ENCODE data around the gene NUTM1. TPM values are rescaled to one million over a fixed set of nuclear protein-coding genes. Genes with fewer than 3 reads are reported as not detected.

The NUTM1 gene
- total and polyA plus RNA-seq, 2 experiments from 2014 or later, result not detected

DNA sequence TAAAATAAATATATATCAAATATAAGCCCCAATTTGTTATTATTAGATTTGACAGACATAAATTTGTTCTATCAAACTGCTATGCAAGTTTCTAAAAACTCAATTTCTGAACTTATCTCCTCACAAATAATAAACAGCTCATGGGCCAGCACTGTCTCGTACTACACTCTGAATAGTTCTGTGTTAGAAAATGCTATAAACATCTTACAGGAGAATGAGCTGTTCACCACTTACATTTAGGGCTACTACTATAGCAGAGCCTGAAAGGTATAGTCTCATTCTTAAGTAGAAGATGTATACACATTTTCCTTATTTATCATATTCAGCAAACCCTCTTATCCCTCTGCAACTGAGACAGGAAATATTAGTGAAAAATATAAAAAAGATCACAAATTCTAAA lies 18.2 kb upstream of the NUTM1 start:
- in situ Hi-C loops (cut with MboI), result no loop called here
- no peaks in the 10 kb centered on the region for H3K27me3 ChIP-seq (replicated peaks; ENCODE audit: insufficient read depth)
- no peak overlapping the region for H3K9ac ChIP-seq
- WGBS, 2 experiments (ENCODE audit: low coverage in 1 of 2, low lambda C conversion rate in 2 of 2, missing lambda C conversion rate in 2 of 2), result 93 to 98% methylated on average over 1 of the region's 1 CpG
- no peak overlapping the region for H3K4me3 ChIP-seq
- H3K79me2 ChIP-seq (ENCODE audit: insufficient read depth), result peaks cover 26% of the 10 kb centered on the region
- H3F3A ChIP-seq (ENCODE audit: insufficient read depth), result no peaks in the 10 kb centered on the region
- H3K9me2 ChIP-seq (ENCODE audit: insufficient read depth), result no peaks in the 10 kb centered on the region
- no peak overlapping the region for H2AFZ ChIP-seq
- DNase-seq, result no peak
- H3K36me3 ChIP-seq (ENCODE audit: low read depth), result no peaks in the 10 kb centered on the region
- no peaks in the 10 kb centered on the region for H4K20me1 ChIP-seq (ENCODE audit: insufficient read depth)
- no peaks in the 10 kb centered on the region for H3K9me3 ChIP-seq (ENCODE audit: low read depth)
- no peaks in the 10 kb centered on the region for H3K4me1 ChIP-seq (ENCODE audit: insufficient read depth)
- H3K4me2 ChIP-seq (ENCODE audit: unreplicated experiment), result no peak overlapping the region
- no peak overlapping the region for H3K27ac ChIP-seq
- TF ChIP-seq EZH2 (IDR thresholded peaks at IDR 0.05; ENCODE audit: insufficient read depth, poor library complexity, severe bottlenecking) (no peak), EZH2phosphoT487 (IDR thresholded peaks at IDR 0.05; ENCODE audit: insufficient read depth, low read depth) (no peak)

DNA sequence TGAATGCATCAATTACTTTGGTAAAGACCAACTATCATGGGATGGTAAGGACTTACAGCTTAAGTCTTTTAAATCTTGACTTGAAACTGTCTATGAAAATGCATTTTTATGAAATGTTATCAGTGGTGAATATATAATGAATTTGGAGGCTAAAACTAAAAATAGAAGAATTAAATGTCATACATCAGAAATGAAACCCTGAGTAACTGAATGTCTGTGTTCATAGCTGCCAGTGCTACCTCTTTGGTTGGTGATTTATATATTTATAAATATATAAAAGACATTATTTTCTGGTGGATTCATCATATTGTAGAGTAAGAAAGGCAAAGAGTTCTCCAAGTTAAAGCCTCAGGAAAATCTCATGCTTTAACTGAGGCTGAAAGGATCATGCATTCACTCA lies 17.7 kb upstream of the NUTM1 start:
- Histone ChIP-seq H3K4me2 (ENCODE audit: unreplicated experiment) (no peak overlapping the region), H3K9ac (no peak overlapping the region), H3K4me1 (ENCODE audit: insufficient read depth) (no peaks in the 10 kb centered on the region), H3K27ac (no peak overlapping the region), H3F3A (ENCODE audit: insufficient read depth) (no peaks in the 10 kb centered on the region), H3K27me3 (replicated peaks; ENCODE audit: insufficient read depth) (no peaks in the 10 kb centered on the region), H3K79me2 (ENCODE audit: insufficient read depth) (peaks cover 26% of the 10 kb centered on the region), H3K9me3 (ENCODE audit: low read depth) (no peaks in the 10 kb centered on the region), H3K4me3 (no peak overlapping the region), H3K9me2 (ENCODE audit: insufficient read depth) (no peaks in the 10 kb centered on the region), H4K20me1 (ENCODE audit: insufficient read depth) (no peaks in the 10 kb centered on the region), H2AFZ (no peak overlapping the region), H3K36me3 (ENCODE audit: low read depth) (no peaks in the 10 kb centered on the region)
- TF ChIP-seq EZH2phosphoT487 (IDR thresholded peaks at IDR 0.05; ENCODE audit: insufficient read depth, low read depth), result no peak
- no peak for TF ChIP-seq EZH2 (IDR thresholded peaks at IDR 0.05; ENCODE audit: insufficient read depth, poor library complexity, severe bottlenecking)
- in situ Hi-C loops (cut with MboI), result no loop called here
- no peak for DNase-seq

DNA sequence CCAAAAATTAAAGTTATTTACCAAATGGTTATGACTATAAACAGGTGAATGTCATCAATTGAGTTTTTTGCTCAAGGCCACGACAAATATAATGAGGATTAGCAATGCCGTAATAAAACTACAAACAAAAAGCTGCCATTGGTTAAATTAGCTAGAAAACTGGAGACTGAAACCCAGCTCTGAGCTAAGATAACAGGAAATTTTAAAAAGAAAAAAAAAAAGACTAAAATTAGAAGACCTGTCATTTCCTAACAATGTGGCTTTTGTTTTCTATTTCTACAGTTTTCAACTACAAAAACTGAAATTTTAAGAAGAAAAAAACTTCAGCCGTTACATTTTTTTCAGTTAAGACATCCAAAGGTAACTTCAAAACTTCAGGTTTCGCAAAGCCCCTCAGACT lies 15.2 kb upstream of the NUTM1 start:
- no peaks in the 10 kb centered on the region for H3K4me1 ChIP-seq (ENCODE audit: insufficient read depth)
- H3K4me3 ChIP-seq, result no peak overlapping the region
- H3K9ac ChIP-seq, result no peak overlapping the region
- no peaks in the 10 kb centered on the region for H3F3A ChIP-seq (ENCODE audit: insufficient read depth)
- H3K27me3 ChIP-seq (replicated peaks; ENCODE audit: insufficient read depth), result no peaks in the 10 kb centered on the region
- H3K36me3 ChIP-seq (ENCODE audit: low read depth), result no peaks in the 10 kb centered on the region
- H3K4me2 ChIP-seq (ENCODE audit: unreplicated experiment), result no peak overlapping the region
- WGBS, 2 experiments (ENCODE audit: low coverage in 1 of 2, low lambda C conversion rate in 2 of 2, missing lambda C conversion rate in 2 of 2), result 91 to 94% methylated on average over 4 of the region's 4 CpGs
- no peak overlapping the region for H2AFZ ChIP-seq
- peaks cover 26% of the 10 kb centered on the region; the same call in 1 of the 2 replicates for H3K79me2 ChIP-seq (ENCODE audit: insufficient read depth)
- in situ Hi-C loops (cut with MboI), result no loop called here
- H3K27ac ChIP-seq, result no peak overlapping the region
- no peaks in the 10 kb centered on the region for H3K9me3 ChIP-seq (ENCODE audit: low read depth)
- no peaks in the 10 kb centered on the region for H3K9me2 ChIP-seq (ENCODE audit: insufficient read depth)
- TF ChIP-seq EZH2phosphoT487 (IDR thresholded peaks at IDR 0.05; ENCODE audit: insufficient read depth, low read depth) (no peak), EZH2 (IDR thresholded peaks at IDR 0.05; ENCODE audit: insufficient read depth, poor library complexity, severe bottlenecking) (no peak)
- no peaks in the 10 kb centered on the region for H4K20me1 ChIP-seq (ENCODE audit: insufficient read depth)
- no peak for DNase-seq

- Histone ChIP-seq H3K4me2 (ENCODE audit: unreplicated experiment) (no peak overlapping the region), H3K27me3 (replicated peaks; ENCODE audit: insufficient read depth) (no peaks in the 10 kb centered on the region), H3K4me1 (ENCODE audit: insufficient read depth) (peaks cover 4% of the 10 kb centered on the region; the same call in 1 of the 2 replicates), H2AFZ (no peak overlapping the region), H3K9me2 (ENCODE audit: insufficient read depth) (no peaks in the 10 kb centered on the region), H4K20me1 (ENCODE audit: insufficient read depth) (no peaks in the 10 kb centered on the region), H3K4me3 (no peak overlapping the region), H3K27ac (no peak overlapping the region), H3K79me2 (ENCODE audit: insufficient read depth) (peaks cover 25% of the 10 kb centered on the region; the same call in 1 of the 2 replicates), H3K36me3 (ENCODE audit: low read depth) (no peaks in the 10 kb centered on the region), H3K9ac (no peak overlapping the region), H3F3A (ENCODE audit: insufficient read depth) (peaks cover 2% of the 10 kb centered on the region), H3K9me3 (ENCODE audit: low read depth) (no peaks in the 10 kb centered on the region)
- in situ Hi-C loops (cut with MboI), result no loop called here
- 46 to 53% methylated on average over 2 of the region's 2 CpGs for WGBS, 2 experiments (ENCODE audit: low coverage in 1 of 2, low lambda C conversion rate in 2 of 2, missing lambda C conversion rate in 2 of 2)
- TF ChIP-seq EZH2 (IDR thresholded peaks at IDR 0.05; ENCODE audit: insufficient read depth, poor library complexity, severe bottlenecking) (no peak), EZH2phosphoT487 (IDR thresholded peaks at IDR 0.05; ENCODE audit: insufficient read depth, low read depth) (no peak)
- DNase-seq, result no peak
Measured at GRCh38 chr15:34329006-34329405, 14.1 kb upstream of the NUTM1 start.

GRCh38 chr15:34330279-34330678 lies 12.8 kb upstream of the NUTM1 start:
- H3K4me2 ChIP-seq (ENCODE audit: unreplicated experiment), result no peak overlapping the region
- H4K20me1 ChIP-seq (ENCODE audit: insufficient read depth), result no peaks in the 10 kb centered on the region
- in situ Hi-C loops (cut with MboI), result no loop called here
- peaks cover 17% of the 10 kb centered on the region for H3K4me1 ChIP-seq (ENCODE audit: insufficient read depth)
- H3K27ac ChIP-seq, result no peak overlapping the region
- H3K4me3 ChIP-seq, result no peak overlapping the region
- no peak overlapping the region for H3K9ac ChIP-seq
- 93 to 96% methylated on average over 5 of the region's 5 CpGs for WGBS, 2 experiments (ENCODE audit: low coverage in 1 of 2, low lambda C conversion rate in 2 of 2, missing lambda C conversion rate in 2 of 2)
- H3K79me2 ChIP-seq (ENCODE audit: insufficient read depth), result peaks cover 25% of the 10 kb centered on the region; the same call in 1 of the 2 replicates
- no peaks in the 10 kb centered on the region for H3K9me2 ChIP-seq (ENCODE audit: insufficient read depth)
- peaks cover 15% of the 10 kb centered on the region for H3F3A ChIP-seq (ENCODE audit: insufficient read depth)
- no peaks in the 10 kb centered on the region for H3K27me3 ChIP-seq (replicated peaks; ENCODE audit: insufficient read depth)
- H3K9me3 ChIP-seq (ENCODE audit: low read depth), result no peaks in the 10 kb centered on the region
- H2AFZ ChIP-seq, result no peak overlapping the region
- H3K36me3 ChIP-seq (ENCODE audit: low read depth), result no peaks in the 10 kb centered on the region
- TF ChIP-seq EZH2 (IDR thresholded peaks at IDR 0.05; ENCODE audit: insufficient read depth, poor library complexity, severe bottlenecking) (no peak), EZH2phosphoT487 (IDR thresholded peaks at IDR 0.05; ENCODE audit: insufficient read depth, low read depth) (no peak)
- no peak for DNase-seq

All from GM23248 (cell line).